OCI-LY1 (cell line): ENCODE data around the gene PBX1.

ENCODE experiments used
- H2AFZ ChIP-seq: fragments of 200-600 bp; sonication (generic), shearing (Covaris generic); 2 replicates; pipeline ENCODE4 v1.6.0; 2014; ENCODE audit warnings: antibody characterized with exemption, mild to moderate bottlenecking, low read length
- H3F3A ChIP-seq: fragments of 200-600 bp; sonication (generic), shearing (Covaris generic); 2 replicates; pipeline ENCODE4 v1.6.0; 2014; ENCODE audit warnings: mild to moderate bottlenecking, antibody characterized with exemption, low read length, moderate library complexity; ENCODE audit not compliant: insufficient read depth
- H3K27ac ChIP-seq: fragments of 200-600 bp; sonication (generic); 2 replicates; pipeline ENCODE4 v1.5.1; 2014; ENCODE audit warnings: low read length, mixed run types, mild to moderate bottlenecking, low read depth; ENCODE audit not compliant: poor library complexity, severe bottlenecking
- H3K27me3 ChIP-seq: fragments of 200-600 bp; sonication (generic); 2 replicates; pipeline ENCODE4 v1.6.0; 2014; ENCODE audit warnings: antibody characterized with exemption, mild to moderate bottlenecking, low read length, moderate library complexity; ENCODE audit not compliant: insufficient read depth
- H3K36me3 ChIP-seq: fragments of 200-600 bp; sonication (generic); 2 replicates; pipeline ENCODE4 v1.6.1; 2014; ENCODE audit warnings: mild to moderate bottlenecking, antibody characterized with exemption, low read length, moderate library complexity, mixed read lengths; ENCODE audit not compliant: insufficient read depth
- H3K4me1 ChIP-seq: fragments of 200-600 bp; sonication (generic); 2 replicates; pipeline ENCODE4 v1.5.1; 2014; ENCODE audit warnings: mild to moderate bottlenecking, low read length, moderate library complexity; ENCODE audit not compliant: insufficient read depth, severe bottlenecking
- H3K4me2 ChIP-seq: fragments of 200-600 bp; sonication (generic), shearing (Covaris generic); 2 replicates; pipeline ENCODE4 v1.6.1; 2014; ENCODE audit warnings: low read length
- H3K4me3 ChIP-seq: fragments of 200-600 bp; sonication (generic); 2 replicates; pipeline ENCODE4 v1.5.1; 2014; ENCODE audit warnings: low read length, low read depth, mild to moderate bottlenecking, mixed read lengths; ENCODE audit not compliant: poor library complexity, severe bottlenecking
- H3K79me2 ChIP-seq: fragments of 200-600 bp; shearing (Covaris generic); 2 replicates; pipeline ENCODE4 v1.6.1; 2016; ENCODE audit warnings: mixed run types, low read length, mixed read lengths; ENCODE audit not compliant: insufficient read depth
- H3K9ac ChIP-seq: fragments of 200-600 bp; sonication (generic), shearing (Covaris generic); 2 replicates; pipeline ENCODE4 v1.6.1; 2014; ENCODE audit warnings: mild to moderate bottlenecking, low read length, mixed read lengths
- H3K9me2 ChIP-seq: fragments of 200-600 bp; sonication (generic), shearing (Covaris generic); 2 replicates; pipeline ENCODE4 v1.6.1; 2014; ENCODE audit warnings: low read depth, mild to moderate bottlenecking, low read length, mixed read lengths
- H3K9me3 ChIP-seq: fragments of 200-600 bp; shearing (Covaris generic); 2 replicates; pipeline ENCODE4 v1.6.1; 2014; ENCODE audit warnings: low read length, mixed read lengths
- H4K20me1 ChIP-seq: fragments of 200-600 bp; sonication (generic), shearing (Covaris generic); 2 replicates; pipeline ENCODE4 v1.6.0; 2016; ENCODE audit warnings: mild to moderate bottlenecking, low read length; ENCODE audit not compliant: insufficient read depth
- EZH2 ChIP-seq: fragments of 200-600 bp; sonication (generic), shearing (Covaris generic); IDR thresholded peaks from 2 replicates; pipeline ENCODE4 v1.8.0; 2017; ENCODE audit warnings: borderline replicate concordance, mixed run types, mild to moderate bottlenecking, antibody characterized with exemption, low read length, moderate library complexity, mixed read lengths
- TF ChIP-seq, protein P1 (sequence below): fragments of 200-600 bp; sonication (generic), shearing (Covaris generic); IDR thresholded peaks from 2 replicates; pipeline ENCODE4 v1.5.1; 2017; ENCODE audit warnings: mild to moderate bottlenecking, antibody characterized with exemption, low read length, moderate library complexity, mixed read lengths

The PBX1 gene

DNA sequence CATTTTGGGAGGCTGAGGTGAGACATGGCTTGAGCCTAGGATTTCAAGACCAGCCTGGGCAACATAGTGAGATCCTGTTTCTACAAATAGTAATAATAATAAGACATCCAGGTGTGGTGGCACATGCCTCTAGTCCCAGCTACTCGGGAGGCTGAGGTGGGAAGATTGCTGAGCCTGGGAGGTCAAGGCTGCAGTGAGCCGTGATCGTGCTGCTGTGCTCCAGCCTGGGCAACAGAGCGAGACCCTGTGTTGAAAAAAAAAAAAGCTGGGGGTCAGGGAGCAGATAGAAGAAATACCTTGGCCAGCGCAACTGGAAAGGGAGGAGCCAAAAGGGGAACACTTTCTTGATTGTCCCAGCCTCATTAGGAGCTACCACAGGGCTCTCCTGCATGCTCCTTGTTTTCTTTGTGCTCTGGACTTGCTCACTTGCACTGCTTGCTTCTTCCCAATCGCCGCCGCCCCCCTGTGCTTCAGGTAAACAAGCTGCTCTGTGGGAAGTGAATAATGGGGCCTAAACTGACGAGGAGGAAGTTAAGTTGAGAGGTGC, 31.1 kb downstream of the PBX1 start:
- H3K79me2 ChIP-seq, result no peaks in the 10 kb centered on the region
- H3K4me2 ChIP-seq, result no peak overlapping the region
- no peaks in the 10 kb centered on the region for H3K9me3 ChIP-seq
- H2AFZ ChIP-seq, result no peak overlapping the region
- no peak overlapping the region for H3K27ac ChIP-seq
- H3K4me3 ChIP-seq, result no peak overlapping the region
- H3K27me3 ChIP-seq, result no peaks in the 10 kb centered on the region
- no peak overlapping the region for H3K9ac ChIP-seq
- no peaks in the 10 kb centered on the region for H4K20me1 ChIP-seq
- H3K36me3 ChIP-seq, result no peaks in the 10 kb centered on the region
- H3F3A ChIP-seq, result no peaks in the 10 kb centered on the region
- TF ChIP-seq, protein P1, sequence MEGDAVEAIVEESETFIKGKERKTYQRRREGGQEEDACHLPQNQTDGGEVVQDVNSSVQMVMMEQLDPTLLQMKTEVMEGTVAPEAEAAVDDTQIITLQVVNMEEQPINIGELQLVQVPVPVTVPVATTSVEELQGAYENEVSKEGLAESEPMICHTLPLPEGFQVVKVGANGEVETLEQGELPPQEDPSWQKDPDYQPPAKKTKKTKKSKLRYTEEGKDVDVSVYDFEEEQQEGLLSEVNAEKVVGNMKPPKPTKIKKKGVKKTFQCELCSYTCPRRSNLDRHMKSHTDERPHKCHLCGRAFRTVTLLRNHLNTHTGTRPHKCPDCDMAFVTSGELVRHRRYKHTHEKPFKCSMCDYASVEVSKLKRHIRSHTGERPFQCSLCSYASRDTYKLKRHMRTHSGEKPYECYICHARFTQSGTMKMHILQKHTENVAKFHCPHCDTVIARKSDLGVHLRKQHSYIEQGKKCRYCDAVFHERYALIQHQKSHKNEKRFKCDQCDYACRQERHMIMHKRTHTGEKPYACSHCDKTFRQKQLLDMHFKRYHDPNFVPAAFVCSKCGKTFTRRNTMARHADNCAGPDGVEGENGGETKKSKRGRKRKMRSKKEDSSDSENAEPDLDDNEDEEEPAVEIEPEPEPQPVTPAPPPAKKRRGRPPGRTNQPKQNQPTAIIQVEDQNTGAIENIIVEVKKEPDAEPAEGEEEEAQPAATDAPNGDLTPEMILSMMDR, result no peak
- no peak for TF ChIP-seq EZH2
- H3K9me2 ChIP-seq, result no peaks in the 10 kb centered on the region
- H3K4me1 ChIP-seq, result no peaks in the 10 kb centered on the region

DNA sequence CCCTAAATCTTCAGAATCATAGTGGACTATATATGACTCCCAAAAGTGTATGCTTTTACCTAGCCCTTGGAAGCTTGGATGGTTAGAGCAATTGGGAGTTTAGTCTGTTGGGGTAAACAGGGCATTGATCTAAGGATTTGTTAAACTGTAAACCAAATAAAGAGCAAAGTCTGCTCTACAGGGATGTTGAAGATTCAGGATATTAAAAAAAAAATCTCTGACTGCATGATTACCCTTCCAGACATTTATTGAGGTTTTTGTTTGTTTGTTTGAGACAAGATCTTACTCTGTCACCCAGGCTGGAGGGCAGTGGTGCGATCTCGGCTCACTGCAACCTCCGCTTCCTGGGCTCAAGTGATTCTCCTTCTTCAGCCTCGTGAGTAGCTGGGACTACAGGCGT, 31.6 kb downstream of the PBX1 start:
- Histone ChIP-seq H3K9me2 (no peaks in the 10 kb centered on the region), H4K20me1 (no peaks in the 10 kb centered on the region), H3K27me3 (no peaks in the 10 kb centered on the region), H3K9me3 (no peaks in the 10 kb centered on the region), H3K4me3 (no peak overlapping the region), H2AFZ (no peak overlapping the region), H3K4me2 (no peak overlapping the region), H3K27ac (no peak overlapping the region), H3K36me3 (no peaks in the 10 kb centered on the region), H3K9ac (no peak overlapping the region), H3F3A (no peaks in the 10 kb centered on the region), H3K4me1 (no peaks in the 10 kb centered on the region), H3K79me2 (no peaks in the 10 kb centered on the region)
- no peak for TF ChIP-seq EZH2
- TF ChIP-seq, protein P1, result no peak

DNA sequence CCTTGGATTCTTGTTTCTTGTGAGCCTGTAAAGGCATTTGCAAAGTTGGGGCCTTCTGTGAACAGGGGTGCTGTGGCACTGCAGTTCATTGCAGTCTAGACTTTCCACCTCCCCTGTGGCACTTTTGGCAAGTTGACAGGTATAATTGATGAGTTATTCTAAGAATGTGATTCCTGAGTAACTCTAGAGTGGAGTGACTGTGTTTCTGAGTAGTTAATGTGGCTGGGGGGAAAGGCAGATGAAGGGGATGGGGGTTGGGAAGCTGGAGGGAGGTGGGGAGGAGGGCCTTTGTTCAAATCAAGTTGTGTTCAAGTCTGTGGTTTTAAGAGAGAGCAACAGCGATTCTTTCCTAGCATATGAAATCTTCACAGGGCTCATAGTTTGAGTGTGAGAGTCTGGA, 32.9 kb downstream of the PBX1 start:
- Histone ChIP-seq H3K4me3 (no peak overlapping the region), H3K36me3 (no peaks in the 10 kb centered on the region), H3K27ac (no peak overlapping the region), H3K9me2 (no peaks in the 10 kb centered on the region), H3K9ac (no peak overlapping the region), H2AFZ (no peak overlapping the region), H3K9me3 (no peaks in the 10 kb centered on the region), H3K4me1 (no peaks in the 10 kb centered on the region), H3K4me2 (no peak overlapping the region), H3F3A (no peaks in the 10 kb centered on the region), H4K20me1 (no peaks in the 10 kb centered on the region), H3K27me3 (no peaks in the 10 kb centered on the region), H3K79me2 (no peaks in the 10 kb centered on the region)
- TF ChIP-seq, protein P1, result no peak
- TF ChIP-seq EZH2, result no peak
